H9 (cell line): ENCODE measurements around the gene SBNO1. TPM values are rescaled to one million over a fixed set of nuclear protein-coding genes. Genes with fewer than 3 reads are reported as not detected.
"Not testable (repeated sequence)": the region's sequence is repeated elsewhere in the genome, so short reads cannot be mapped to it uniquely, and the experiment has no call there.

Experiments used
- DNase-seq: peaks from one replicate; pipeline ENCODE4 v3.0.0-alpha.2; 2017
- H2AFZ ChIP-seq: one replicate; pipeline ENCODE4 v1.6.1; 2013; ENCODE audit warnings: mild to moderate bottlenecking, low read length, control low read depth, moderate library complexity
- H2AK5ac ChIP-seq: 2 replicates; pipeline ENCODE4 v1.6.1; 2013; ENCODE audit warnings: low read length, control low read depth, mixed read lengths; ENCODE audit not compliant: insufficient read length
- H2BK120ac ChIP-seq: one replicate; pipeline ENCODE4 v1.6.1; 2013; ENCODE audit warnings: low read depth, mild to moderate bottlenecking, low read length, control low read depth, inconsistent platforms; ENCODE audit not compliant: poor library complexity, severe bottlenecking
- H2BK12ac ChIP-seq: 2 replicates; pipeline ENCODE4 v1.6.1; 2013; ENCODE audit warnings: low read length, control low read depth, mixed read lengths, low read depth; ENCODE audit not compliant: insufficient read length
- H2BK15ac ChIP-seq: 2 replicates; pipeline ENCODE4 v1.6.1; 2013; ENCODE audit warnings: low read depth, low read length, control low read depth
- H2BK20ac ChIP-seq: one replicate; pipeline ENCODE4 v1.6.1; 2013; ENCODE audit warnings: low read depth, mild to moderate bottlenecking, low read length, control low read depth, inconsistent platforms; ENCODE audit not compliant: poor library complexity, severe bottlenecking
- H2BK5ac ChIP-seq: 2 replicates; pipeline ENCODE4 v1.6.1; 2013; ENCODE audit warnings: low read length, control low read depth, mixed read lengths; ENCODE audit not compliant: insufficient read length
- H3K14ac ChIP-seq: 2 replicates; pipeline ENCODE4 v1.6.1; 2013; ENCODE audit warnings: low read length, control low read depth; ENCODE audit not compliant: insufficient read depth
- H3K18ac ChIP-seq: 2 replicates; pipeline ENCODE4 v1.6.1; 2013; ENCODE audit warnings: low read depth, mild to moderate bottlenecking, mixed read lengths, low read length, control low read depth; ENCODE audit not compliant: insufficient read length
- H3K23ac ChIP-seq: 2 replicates; pipeline ENCODE4 v1.6.1; 2013; ENCODE audit warnings: low read length, control low read depth, mixed read lengths, low read depth; ENCODE audit not compliant: insufficient read length
- H3K23me2 ChIP-seq: 2 replicates; pipeline ENCODE4 v1.6.1; 2013; ENCODE audit warnings: low read depth, mild to moderate bottlenecking, mixed read lengths, low read length, control low read depth; ENCODE audit not compliant: insufficient read length, poor library complexity, severe bottlenecking
- H3K27ac ChIP-seq: 2 replicates; pipeline ENCODE4 v1.5.1; 2013; ENCODE audit warnings: low read length, control low read depth, mixed read lengths, low read depth; ENCODE audit not compliant: insufficient read length
- H3K27me3 ChIP-seq: 2 replicates; pipeline ENCODE4 v1.6.1; 2013; ENCODE audit warnings: low read length, control low read depth, inconsistent platforms; ENCODE audit not compliant: insufficient read depth
- H3K4ac ChIP-seq: 2 replicates; pipeline ENCODE4 v1.6.1; 2013; ENCODE audit warnings: low read depth, mild to moderate bottlenecking, control low read depth, inconsistent platforms, low read length, moderate library complexity
- H3K4me1 ChIP-seq: 2 replicates; pipeline ENCODE4 v1.6.1; 2013; ENCODE audit warnings: low read length, control low read depth, inconsistent platforms; ENCODE audit not compliant: insufficient read depth
- H3K4me2 ChIP-seq: 2 replicates; pipeline ENCODE4 v1.6.1; 2013; ENCODE audit warnings: low read length, control low read depth, mixed read lengths; ENCODE audit not compliant: insufficient read length, insufficient read depth
- H3K56ac ChIP-seq: 2 replicates; pipeline ENCODE4 v1.6.1; 2013; ENCODE audit warnings: low read depth, mild to moderate bottlenecking, mixed read lengths, low read length, control low read depth; ENCODE audit not compliant: insufficient read length
- H3K79me1 ChIP-seq: 2 replicates; pipeline ENCODE4 v1.6.1; 2013; ENCODE audit warnings: low read depth, mild to moderate bottlenecking, moderate library complexity, low read length, control low read depth, inconsistent platforms; ENCODE audit not compliant: insufficient read depth, poor library complexity, severe bottlenecking
- H3K79me2 ChIP-seq: 2 replicates; pipeline ENCODE4 v1.6.1; 2013; ENCODE audit warnings: low read length, control low read depth, inconsistent platforms; ENCODE audit not compliant: insufficient read depth
- H3K9ac ChIP-seq: 2 replicates; pipeline ENCODE4 v1.6.1; 2013; ENCODE audit warnings: low read length, control low read depth, mixed read lengths; ENCODE audit not compliant: insufficient read length; ENCODE audit errors: extremely low read depth
- H3K9me3 ChIP-seq: one replicate; pipeline ENCODE4 v1.6.1; 2013; ENCODE audit warnings: low read depth, low read length, inconsistent platforms; ENCODE audit not compliant: control insufficient read depth
- H3T11ph ChIP-seq: one replicate; pipeline ENCODE4 v1.6.1; 2013; ENCODE audit warnings: mild to moderate bottlenecking, low read length, control low read depth, inconsistent platforms
- H4K20me1 ChIP-seq: one replicate; pipeline ENCODE4 v1.6.1; 2013; ENCODE audit not compliant: control insufficient read depth, insufficient read length, insufficient read depth
- H4K5ac ChIP-seq: 2 replicates; pipeline ENCODE4 v1.6.1; 2013; ENCODE audit warnings: low read depth, mild to moderate bottlenecking, mixed read lengths, low read length, control low read depth; ENCODE audit not compliant: insufficient read length
- H4K8ac ChIP-seq: replicated peaks from 2 replicates; pipeline ENCODE4 v1.6.1; 2013; ENCODE audit warnings: low read length, control low read depth, mixed read lengths, low read depth; ENCODE audit not compliant: insufficient read length
- H4K91ac ChIP-seq: 2 replicates; pipeline ENCODE4 v1.6.1; 2013; ENCODE audit warnings: low read depth, mild to moderate bottlenecking, moderate library complexity, mixed read lengths, low read length, control low read depth; ENCODE audit not compliant: insufficient read length
- H3K27ac Mint-ChIP-seq, 3 experiments: 2 replicates in 2 of 3; 3 replicates in 1 of 3; pipeline ENCODE4 v1.8.0; 2020 to 2021; ENCODE audit warnings: mixed read lengths in 3 of 3, mild to moderate bottlenecking in 1 of 3, moderate library complexity in 1 of 3
- H3K27me3 Mint-ChIP-seq: 2 replicates; pipeline ENCODE4 v1.8.0; 2021; ENCODE audit warnings: low read depth, mild to moderate bottlenecking, moderate library complexity, mixed read lengths
- H3K36me3 Mint-ChIP-seq, 3 experiments: 2 replicates in 2 of 3; 3 replicates in 1 of 3; pipeline ENCODE4 v1.8.0; 2020 to 2021; ENCODE audit warnings: low read depth in 3 of 3, mixed read lengths in 3 of 3; ENCODE audit not compliant: insufficient read depth in 1 of 3
- H3K4me1 Mint-ChIP-seq, 2 experiments: 2 replicates each; pipeline ENCODE4 v1.8.0; 2020; ENCODE audit warnings: mixed read lengths in 2 of 2
- H3K4me3 Mint-ChIP-seq, 2 experiments: 2 replicates in 1 of 2; 3 replicates in 1 of 2; pipeline ENCODE4 v1.8.0; 2020 to 2021; ENCODE audit warnings: mild to moderate bottlenecking in 2 of 2, mixed read lengths in 2 of 2, moderate library complexity in 1 of 2
- H3K9me3 Mint-ChIP-seq, 2 experiments: 2 replicates in 1 of 2; 3 replicates in 1 of 2; pipeline ENCODE4 v1.8.0; 2020; ENCODE audit warnings: mild to moderate bottlenecking in 2 of 2, mixed read lengths in 2 of 2, moderate library complexity in 1 of 2
- CTCF ChIP-seq: fragments of 200-600 bp; sonication (generic); conservative IDR thresholded peaks from 3 replicates; pipeline ENCODE4 v1.8.0; 2021; ENCODE audit warnings: antibody characterized with exemption, mild to moderate bottlenecking
- WGBS: extraction: QIAGEN DNeasy Blood & Tissue Kit; methylation state at CpG from one replicate; pipeline ENCODE4 v1.1.7; 2013; ENCODE audit warnings: missing lambda C conversion rate, low lambda C conversion rate, mixed read lengths; ENCODE audit not compliant: insufficient read length; ENCODE audit errors: extremely low coverage; 5-methylcytosine and 5-hydroxymethylcytosine counted together
- total RNA-seq: library from RNA; stranded (reverse); gene quantifications from 2 replicates; pipeline ENCODE4 v1.2.1, GENCODE V29; 2021

Gene SBNO1
- total RNA-seq, 1 experiment from 2014 or later, result 47.5 TPM

DNA sequence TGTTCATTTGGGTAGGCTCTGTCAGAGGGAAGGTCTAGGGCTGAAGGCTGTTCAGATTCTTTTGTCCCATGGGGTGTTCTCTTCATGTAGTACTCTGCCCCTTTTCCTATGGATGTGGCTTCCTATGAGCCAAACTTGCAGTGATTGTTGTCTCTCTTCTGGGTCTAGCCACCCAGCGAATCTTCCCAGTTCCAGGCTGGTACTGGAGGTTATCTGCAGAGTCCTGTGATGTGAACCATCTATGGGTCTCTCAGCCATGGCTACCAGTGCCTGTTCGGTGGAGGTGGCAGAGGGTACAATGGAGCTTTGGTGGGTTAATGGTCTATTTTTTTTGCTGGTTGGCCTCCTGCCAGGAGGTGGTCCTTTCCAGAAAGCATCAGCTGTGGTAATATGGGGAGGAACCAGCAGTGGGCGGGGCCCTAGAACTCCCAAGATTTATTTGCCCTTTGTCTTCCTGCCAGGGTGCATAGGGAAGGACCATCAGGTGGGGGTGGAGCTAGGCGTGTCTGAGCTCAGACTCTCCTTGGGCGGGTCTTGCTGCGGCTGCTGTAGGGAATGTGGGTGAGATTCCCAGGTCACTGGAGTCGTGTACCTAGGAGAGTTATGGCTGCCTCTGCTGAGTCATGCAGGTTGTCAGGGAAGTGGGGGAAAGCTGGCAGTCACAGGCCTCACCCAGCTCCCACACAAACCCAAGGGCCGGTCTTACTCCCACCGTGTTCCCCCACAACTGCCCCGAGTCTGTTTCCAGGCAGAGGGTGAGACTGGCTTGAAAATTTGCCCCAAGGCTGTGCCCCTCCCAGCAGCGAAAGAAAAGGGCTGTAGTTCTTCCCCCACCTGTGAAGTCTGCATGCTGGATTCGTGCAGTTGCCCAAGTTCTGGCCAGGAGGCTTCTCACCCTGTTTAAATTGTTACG is 113.9 kb downstream of the SBNO1 start:
- Histone ChIP-seq H3K79me2 (no peaks in the 10 kb centered on the region; the same call in 1 of the 2 replicates), H3K9me3 (no peaks in the 10 kb centered on the region), H3K23ac (no peak overlapping the region), H2AFZ (no peak overlapping the region), H2BK20ac (no peak overlapping the region), H3K4me1 (no peaks in the 10 kb centered on the region), H4K91ac (no peak overlapping the region), H3K4ac (no peak overlapping the region), H3K18ac (no peak overlapping the region), H3K27ac (no peak overlapping the region), H3K4me2 (no peak overlapping the region), H2BK15ac (no peak overlapping the region), H4K20me1 (no peaks in the 10 kb centered on the region), H3K79me1 (peaks cover 4% of the 10 kb centered on the region), H3K56ac (no peak overlapping the region), H3K9ac (no peak overlapping the region), H4K5ac (no peak overlapping the region), H3T11ph (no peak overlapping the region), H3K27me3 (no peaks in the 10 kb centered on the region), H2AK5ac (no peak overlapping the region), H3K23me2 (no peaks in the 10 kb centered on the region), H2BK120ac (no peak overlapping the region), H2BK5ac (no peak overlapping the region), H4K8ac (no peak overlapping the region), H2BK12ac (no peak overlapping the region), H3K14ac (no peak overlapping the region)
- TF ChIP-seq CTCF, result no peak
- peak; percentile 83 for DNase-seq
- Mint-ChIP-seq H3K4me3 (no peak overlapping the region), H3K9me3 (peaks cover 26 to 36% of the 10 kb centered on the region in 2 experiments), H3K4me1 (peaks cover 19 to 25% of the 10 kb centered on the region in 2 experiments), H3K27ac (peak overlapping the region; percentile 73 to 96 (median 93); a peak in 5 of 7 replicates), H3K27me3 (no peaks in the 10 kb centered on the region), H3K36me3 (peaks cover 57 to 80% (median 71%) of the 10 kb centered on the region in 3 experiments)
- WGBS, result no CpG with 5 or more reads among the region's 13 CpGs

DNA sequence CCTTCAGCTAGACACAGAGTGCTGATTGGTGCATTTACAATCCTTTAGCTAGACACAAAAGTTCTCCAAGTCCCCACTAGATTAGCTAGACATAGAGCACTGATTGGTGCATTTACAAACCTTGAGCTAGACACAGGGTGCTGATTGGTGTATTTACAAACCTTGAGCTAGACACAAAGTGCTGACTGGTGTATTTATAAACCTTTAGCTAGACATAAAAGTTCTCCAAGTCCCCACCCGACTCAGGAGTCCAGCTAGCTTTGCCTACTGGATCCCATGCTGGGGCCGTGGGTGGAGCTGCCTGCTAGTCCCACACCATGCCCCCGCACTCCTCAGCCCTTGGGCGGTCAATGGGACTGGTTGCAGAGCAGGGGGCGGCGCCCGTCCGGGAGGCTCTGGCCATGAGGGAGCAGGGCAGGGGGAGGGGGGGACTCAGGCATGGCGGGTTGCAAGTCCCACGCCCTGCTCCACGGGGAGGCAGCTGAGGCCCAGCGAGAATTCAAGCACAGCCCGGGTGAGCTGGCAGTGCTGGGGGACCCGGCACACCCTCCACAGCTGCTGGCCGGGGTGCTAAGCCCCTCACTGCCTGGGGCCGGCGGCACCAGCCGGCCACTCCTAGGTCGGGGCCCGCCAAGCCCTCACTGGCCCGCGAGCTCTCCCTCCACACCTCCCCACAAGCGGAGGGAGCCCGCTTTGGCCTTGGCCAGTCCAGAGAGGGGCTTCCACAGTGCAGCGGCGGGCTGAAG is 115.5 kb downstream of the SBNO1 start:
- H3K56ac ChIP-seq, H3K23me2 ChIP-seq, H2BK12ac ChIP-seq, H3K14ac ChIP-seq, H3K23ac ChIP-seq, H3K27me3 Mint-ChIP-seq, H3K79me1 ChIP-seq, H3K9ac ChIP-seq, H3K9me3 ChIP-seq, H3T11ph ChIP-seq, H4K5ac ChIP-seq, H2BK20ac ChIP-seq, H3K4ac ChIP-seq, H2BK5ac ChIP-seq, H3K27ac Mint-ChIP-seq, H3K4me2 ChIP-seq, H2BK15ac ChIP-seq, H2AK5ac ChIP-seq, H3K4me1 ChIP-seq, H3K18ac ChIP-seq, H3K27me3 ChIP-seq, H2AFZ ChIP-seq, H3K27ac ChIP-seq, H4K20me1 ChIP-seq, H4K91ac ChIP-seq, H2BK120ac ChIP-seq, H3K79me2 ChIP-seq, H4K8ac ChIP-seq, H3K4me3 Mint-ChIP-seq, DNase-seq: not testable (repeated sequence)
- Mint-ChIP-seq H3K4me1 (peaks cover 19 to 31% of the 10 kb centered on the region in 2 experiments), H3K9me3 (peaks cover 26 to 43% of the 10 kb centered on the region in 2 experiments), H3K36me3 (peaks cover 56 to 75% (median 64%) of the 10 kb centered on the region in 3 experiments)
- no CpG with 5 or more reads among the region's 26 CpGs for WGBS
